ENCODE measurements around the gene WWTR1. TPM values are rescaled to one million over a fixed set of nuclear protein-coding genes. Genes with fewer than 3 reads are reported as not detected.

WWTR1 gene
- total RNA-seq = 2.6 TPM in 2 replicates

- Mint-ChIP-seq H3K4me1 (ENCODE audit: low read depth) (peaks cover 22% of the 10 kb centered on the region), H3K27ac (peak within 1 kb of the TSS; percentile 73), H3K27me3 (ENCODE audit: low read depth) (peaks cover 39% of the 10 kb centered on the region), H3K4me3 (ENCODE audit: low read depth) (peak within 1 kb of the TSS; percentile 90), H3K36me3 (ENCODE audit: low read depth) (no peaks in the 10 kb centered on the region), H3K9me3 (no peaks in the 10 kb centered on the region)
- intact Hi-C loops (cut with micrococcal nuclease) = loop anchor here (2.0 to 5.0 kb wide), 4 partner anchors 36 to 95 kb away; partner anchors contain the start of gene COMMD2
- peak; percentile 26 for DNase-seq (ENCODE audit: low spot score)
These were observed at the start of gene WWTR1 for GRCh38 chr3:149657926-149658743. Gene WWTR1, minus strand, starts transcription at chr3:149658025. Its CDS starts 719 bp downstream, at chr3:149657306.

GRCh38 chr3:149706905-149707304, 49.1 kb upstream of the WWTR1 start:
- H3K4me1 Mint-ChIP-seq (ENCODE audit: low read depth) = peaks cover 20% of the 10 kb centered on the region
- H3K36me3 Mint-ChIP-seq (ENCODE audit: low read depth) = no peaks in the 10 kb centered on the region
- no peak for DNase-seq (ENCODE audit: low spot score)
- H3K27me3 Mint-ChIP-seq (ENCODE audit: low read depth) = no peaks in the 10 kb centered on the region
- H3K27ac Mint-ChIP-seq = no peak overlapping the region
- intact Hi-C loops (cut with micrococcal nuclease) = no loop called here
- H3K4me3 Mint-ChIP-seq (ENCODE audit: low read depth) = no peak overlapping the region
- no peaks in the 10 kb centered on the region for H3K9me3 Mint-ChIP-seq

DNA sequence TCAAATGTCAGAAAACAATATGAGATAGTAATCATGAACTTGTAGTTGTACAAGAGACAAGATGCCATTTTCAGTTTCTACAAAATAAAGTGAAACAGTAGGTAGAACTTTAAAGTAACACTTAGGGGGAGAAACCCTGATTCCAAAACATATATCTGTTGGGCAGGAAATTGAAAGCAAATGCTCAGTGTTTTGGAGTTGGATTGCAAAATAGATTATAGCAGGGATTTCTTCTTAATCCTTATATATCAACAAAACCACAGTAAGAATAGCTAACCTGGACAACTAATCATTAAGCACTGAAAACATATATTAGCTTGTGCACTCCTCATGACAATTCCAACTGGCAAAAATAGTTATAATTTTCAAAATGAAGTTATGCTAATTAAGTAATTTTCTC, 47.6 kb upstream of the WWTR1 start:
- Mint-ChIP-seq H3K4me1 (ENCODE audit: low read depth) (peaks cover 25% of the 10 kb centered on the region), H3K4me3 (ENCODE audit: low read depth) (no peak overlapping the region), H3K27ac (no peak overlapping the region), H3K9me3 (no peaks in the 10 kb centered on the region), H3K36me3 (ENCODE audit: low read depth) (no peaks in the 10 kb centered on the region), H3K27me3 (ENCODE audit: low read depth) (no peaks in the 10 kb centered on the region)
- DNase-seq (ENCODE audit: low spot score) = no peak
- intact Hi-C loops (cut with micrococcal nuclease) = no loop called here

DNA sequence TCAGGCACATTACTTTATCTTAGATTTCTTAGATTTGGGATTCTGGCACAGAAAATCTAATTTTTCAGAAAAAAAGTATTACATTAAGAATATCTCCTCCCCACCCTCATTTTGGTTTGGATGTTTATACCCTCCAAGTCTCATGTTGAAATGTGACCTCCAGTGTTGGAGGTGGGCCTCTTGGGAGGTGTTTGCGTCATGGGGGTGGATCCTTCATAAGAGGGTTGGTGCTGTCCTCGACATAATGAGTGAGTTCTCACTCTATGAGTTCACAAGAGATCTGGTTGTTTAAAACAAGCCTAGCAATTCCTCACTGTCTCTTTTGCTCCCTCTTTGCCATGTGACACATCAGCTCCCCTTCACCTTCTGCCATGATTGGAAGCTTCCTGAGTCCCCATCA, 45.6 kb upstream of the WWTR1 start:
- Mint-ChIP-seq H3K4me3 (ENCODE audit: low read depth) (no peak overlapping the region), H3K9me3 (peaks cover 14% of the 10 kb centered on the region)
- intact Hi-C loops (cut with micrococcal nuclease) = loop anchor here (1.0 to 2.0 kb wide), 2 partner anchors 24 to 45 kb away; partner anchors contain the start of gene WWTR1

DNA sequence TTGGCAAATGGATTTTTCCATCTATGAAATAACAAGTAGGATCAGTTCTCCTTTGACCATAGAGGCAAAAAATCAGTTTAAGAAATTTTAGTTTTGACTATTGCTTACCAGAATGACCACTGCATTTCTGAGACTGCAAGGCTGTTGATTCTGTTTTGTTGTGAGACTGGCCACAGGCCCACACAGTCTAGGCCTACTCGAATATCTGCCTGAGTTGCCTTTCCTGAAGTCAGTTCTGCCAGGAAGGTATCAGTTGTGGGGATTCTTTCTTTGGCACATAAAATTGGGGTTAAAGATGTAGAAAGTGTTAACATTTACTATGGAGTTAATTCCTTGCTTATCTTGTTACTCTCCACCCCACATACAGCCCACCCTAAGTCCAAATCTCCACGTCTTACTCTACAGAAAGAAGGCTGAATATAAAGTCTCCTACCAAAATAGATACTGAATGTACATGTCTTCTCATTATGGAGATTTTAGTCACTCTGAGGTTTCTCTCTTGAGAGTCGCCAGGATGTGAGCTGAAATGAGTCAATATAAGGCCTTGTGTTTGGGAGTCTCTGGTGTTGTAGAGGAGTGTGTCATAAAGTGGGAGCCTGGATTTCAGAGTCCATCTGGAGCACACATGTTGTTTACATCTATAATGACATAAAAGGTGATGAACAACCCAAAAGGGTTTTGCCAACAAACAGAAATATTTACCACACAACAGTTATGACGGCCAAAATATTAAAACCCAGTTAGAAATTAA, 45.0 kb upstream of the WWTR1 start:
- Mint-ChIP-seq H3K27ac (peak overlapping the region; percentile 80), H3K9me3 (peaks cover 20% of the 10 kb centered on the region), H3K4me1 (ENCODE audit: low read depth) (peaks cover 25% of the 10 kb centered on the region), H3K36me3 (ENCODE audit: low read depth) (peaks cover 12% of the 10 kb centered on the region), H3K4me3 (ENCODE audit: low read depth) (no peak overlapping the region), H3K27me3 (ENCODE audit: low read depth) (no peaks in the 10 kb centered on the region)
- DNase-seq (ENCODE audit: low spot score) = no peak
- intact Hi-C loops (cut with micrococcal nuclease) = loop anchor here (1.0 to 2.0 kb wide), 4 partner anchors 24 to 127 kb away; partner anchors contain the start of gene WWTR1

More for the DNA sequence above, 45.6 kb upstream of the WWTR1 start:
- no peak for DNase-seq (ENCODE audit: low spot score)
- peaks cover 25% of the 10 kb centered on the region for H3K4me1 Mint-ChIP-seq (ENCODE audit: low read depth)
- no peaks in the 10 kb centered on the region for H3K27me3 Mint-ChIP-seq (ENCODE audit: low read depth)
- peaks cover 6% of the 10 kb centered on the region for H3K36me3 Mint-ChIP-seq (ENCODE audit: low read depth)
- H3K27ac Mint-ChIP-seq = peak overlapping the region; percentile 80

DNA sequence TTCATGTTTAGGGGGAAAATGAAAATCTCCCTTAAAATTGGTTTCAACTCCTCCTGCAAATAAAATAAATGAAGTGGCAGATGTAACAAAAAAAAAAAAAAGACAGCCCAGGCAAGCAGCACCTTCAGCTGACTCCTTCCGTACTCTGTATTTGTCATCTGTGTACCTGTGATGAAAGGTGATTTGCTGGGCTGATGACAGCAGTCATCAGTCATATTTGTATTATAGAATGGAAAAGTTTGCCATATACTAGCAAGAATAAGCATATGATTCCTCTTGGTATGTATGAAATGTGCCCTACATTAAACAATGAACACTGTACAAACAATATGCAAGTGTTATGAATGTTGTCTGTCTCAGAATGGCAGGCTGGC, 44.1 kb upstream of the WWTR1 start:
- H3K36me3 Mint-ChIP-seq (ENCODE audit: low read depth) = peaks cover 12% of the 10 kb centered on the region
- DNase-seq (ENCODE audit: low spot score) = no peak
- peaks cover 29% of the 10 kb centered on the region for H3K9me3 Mint-ChIP-seq
- H3K27ac Mint-ChIP-seq = peak overlapping the region; percentile 84
- H3K4me1 Mint-ChIP-seq (ENCODE audit: low read depth) = peaks cover 25% of the 10 kb centered on the region
- peak overlapping the region; percentile 64 for H3K4me3 Mint-ChIP-seq (ENCODE audit: low read depth)
- H3K27me3 Mint-ChIP-seq (ENCODE audit: low read depth) = no peaks in the 10 kb centered on the region
- intact Hi-C loops (cut with micrococcal nuclease) = loop anchor here (1.0 to 2.0 kb wide), 3 partner anchors 43 to 126 kb away; partner anchors contain the start of gene WWTR1

- H3K36me3 Mint-ChIP-seq (ENCODE audit: low read depth) = peaks cover 12% of the 10 kb centered on the region
- H3K4me3 Mint-ChIP-seq (ENCODE audit: low read depth) = peak overlapping the region; percentile 64
- intact Hi-C loops (cut with micrococcal nuclease) = no loop called here
- H3K9me3 Mint-ChIP-seq = peaks cover 35% of the 10 kb centered on the region
- peak overlapping the region; percentile 84 for H3K27ac Mint-ChIP-seq
- peaks cover 25% of the 10 kb centered on the region for H3K4me1 Mint-ChIP-seq (ENCODE audit: low read depth)
- no peak for DNase-seq (ENCODE audit: low spot score)
- H3K27me3 Mint-ChIP-seq (ENCODE audit: low read depth) = no peaks in the 10 kb centered on the region
These were observed 43.6 kb upstream of the WWTR1 start for GRCh38 chr3:149701206-149701976.

DNA sequence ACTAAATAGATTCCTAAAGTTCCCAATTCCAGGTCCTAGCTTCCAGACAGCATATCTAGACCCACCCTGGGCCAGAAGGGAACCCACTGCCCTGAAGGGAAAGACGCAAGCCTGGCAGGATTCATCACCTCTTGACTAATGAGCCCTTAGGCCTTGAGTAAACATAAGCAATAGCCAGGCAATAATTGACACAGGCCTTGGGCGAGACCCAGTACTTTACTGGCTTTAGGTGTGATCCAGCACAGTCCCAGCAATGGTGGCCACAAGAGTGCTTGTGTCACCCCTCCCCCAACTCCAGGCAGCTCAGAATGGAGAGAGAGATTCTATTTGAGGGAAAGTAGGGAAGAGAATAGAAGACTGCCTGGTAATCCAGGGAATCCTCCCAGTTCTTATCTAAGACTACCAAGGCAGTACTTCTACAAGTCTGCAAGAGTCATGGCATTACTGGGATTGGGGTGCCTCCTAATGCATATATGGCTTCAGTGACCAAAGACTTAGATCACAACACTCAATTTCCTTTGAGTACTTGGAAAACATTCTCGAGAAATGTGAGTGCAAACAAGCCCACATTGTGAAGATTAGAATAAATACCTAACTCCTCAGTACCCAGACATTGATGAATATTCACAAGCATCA, 30.4 kb upstream of the WWTR1 start:
- intact Hi-C loops (cut with micrococcal nuclease) = no loop called here
- Mint-ChIP-seq H3K27ac (no peak overlapping the region), H3K9me3 (peaks cover 5% of the 10 kb centered on the region), H3K36me3 (ENCODE audit: low read depth) (no peaks in the 10 kb centered on the region), H3K4me3 (ENCODE audit: low read depth) (no peak overlapping the region), H3K27me3 (ENCODE audit: low read depth) (peaks cover 9% of the 10 kb centered on the region), H3K4me1 (ENCODE audit: low read depth) (no peaks in the 10 kb centered on the region)
- no peak for DNase-seq (ENCODE audit: low spot score)

DNA sequence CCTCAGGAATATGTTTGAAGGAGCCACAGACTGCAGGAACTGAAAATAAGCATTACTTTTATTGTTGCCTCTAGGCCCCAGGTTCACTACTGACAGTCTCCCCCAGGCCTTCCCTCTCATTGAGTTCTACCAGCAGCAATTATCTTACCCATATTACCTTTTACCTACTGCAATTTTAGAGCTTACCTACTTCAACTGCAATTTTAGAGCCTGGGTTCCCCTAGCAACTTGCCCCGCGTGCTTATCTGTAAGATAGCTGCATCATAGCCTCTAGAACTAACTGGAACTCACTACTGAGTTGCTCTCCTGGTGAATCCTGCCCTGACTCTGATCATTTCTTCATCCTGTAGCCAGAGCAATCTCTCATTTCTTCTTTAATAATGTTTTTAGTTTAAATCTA, 29.2 kb upstream of the WWTR1 start:
- Mint-ChIP-seq H3K4me1 (ENCODE audit: low read depth) (no peaks in the 10 kb centered on the region), H3K36me3 (ENCODE audit: low read depth) (no peaks in the 10 kb centered on the region), H3K9me3 (peaks cover 5% of the 10 kb centered on the region), H3K27ac (no peak overlapping the region), H3K27me3 (ENCODE audit: low read depth) (peaks cover 9% of the 10 kb centered on the region), H3K4me3 (ENCODE audit: low read depth) (no peak overlapping the region)
- intact Hi-C loops (cut with micrococcal nuclease) = no loop called here
- DNase-seq (ENCODE audit: low spot score) = no peak

DNA sequence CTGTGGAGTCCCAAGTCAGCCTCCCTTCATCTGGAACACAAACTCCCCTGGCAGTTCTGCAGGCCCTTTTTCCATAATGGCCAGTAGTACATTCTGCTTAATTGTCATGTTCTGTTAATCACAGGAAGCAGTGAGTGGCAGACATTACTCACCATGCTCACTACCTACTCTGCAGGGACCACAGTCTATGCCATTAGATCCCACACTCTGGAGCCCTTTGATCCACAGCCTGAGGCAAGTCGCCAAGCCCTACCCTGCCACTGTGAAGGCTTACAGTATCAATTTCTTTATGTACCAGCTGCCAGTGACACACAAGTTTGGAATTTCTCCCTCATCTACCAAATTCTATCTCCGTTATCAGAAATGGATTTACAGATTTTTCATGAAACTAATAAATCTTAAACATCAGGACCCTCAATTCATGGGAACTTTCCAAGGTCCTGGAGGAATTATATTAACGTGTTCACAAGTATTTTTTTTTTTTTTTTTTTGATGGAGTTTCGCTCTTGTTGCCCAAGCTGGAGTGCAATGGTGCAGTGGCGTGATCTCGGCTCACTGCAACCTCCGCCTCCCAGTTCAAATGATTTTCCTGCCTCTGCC, 20.6 kb upstream of the WWTR1 start:
- intact Hi-C loops (cut with micrococcal nuclease) = no loop called here
- DNase-seq (ENCODE audit: low spot score) = no peak
- no peak overlapping the region for H3K4me3 Mint-ChIP-seq (ENCODE audit: low read depth)

DNA sequence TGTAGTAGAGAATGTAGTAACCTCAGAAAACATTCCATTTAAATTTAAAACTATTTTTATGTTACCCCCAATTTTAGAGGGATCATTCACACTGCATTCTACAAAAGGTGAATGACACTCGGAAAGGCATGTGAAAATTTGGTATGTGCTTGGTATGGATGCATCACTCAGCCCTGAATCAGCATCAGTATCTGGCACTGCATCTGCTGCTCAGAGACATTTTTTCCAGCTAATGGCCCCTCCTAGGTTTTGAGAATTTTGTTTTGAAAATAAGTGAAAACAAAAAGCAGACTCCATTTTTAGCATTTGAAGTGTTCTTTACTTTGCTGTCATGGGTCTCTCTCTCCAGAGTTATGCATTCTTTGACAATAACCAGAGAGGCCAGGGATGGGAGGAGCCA, 15.6 kb upstream of the WWTR1 start:
- Mint-ChIP-seq H3K27me3 (ENCODE audit: low read depth) (peaks cover 16% of the 10 kb centered on the region), H3K36me3 (ENCODE audit: low read depth) (no peaks in the 10 kb centered on the region), H3K9me3 (no peaks in the 10 kb centered on the region), H3K4me1 (ENCODE audit: low read depth) (no peaks in the 10 kb centered on the region), H3K27ac (no peak overlapping the region), H3K4me3 (ENCODE audit: low read depth) (no peak overlapping the region)
- DNase-seq (ENCODE audit: low spot score) = no peak
- intact Hi-C loops (cut with micrococcal nuclease) = no loop called here

More for the DNA sequence above, 20.6 kb upstream of the WWTR1 start:
- no peaks in the 10 kb centered on the region for H3K36me3 Mint-ChIP-seq (ENCODE audit: low read depth)
- peaks cover 8% of the 10 kb centered on the region for H3K27me3 Mint-ChIP-seq (ENCODE audit: low read depth)
- no peaks in the 10 kb centered on the region for H3K9me3 Mint-ChIP-seq
- H3K27ac Mint-ChIP-seq = no peak overlapping the region
- H3K4me1 Mint-ChIP-seq (ENCODE audit: low read depth) = peaks cover 5% of the 10 kb centered on the region
